GM19025 (cell line): ENCODE data around the gene OPCML.
A peak's percentile ranks its signal among the peaks of the same experiment; 100 is the strongest.

Experiments
- ATAC-seq: cut with Tn5 transposase; IDR thresholded peaks from one replicate; pipeline ENCODE4 v1.9.1; 2021; ENCODE audit warnings: mild to moderate bottlenecking, low read depth, moderate library complexity; ENCODE audit not compliant: unreplicated experiment

Gene OPCML

DNA sequence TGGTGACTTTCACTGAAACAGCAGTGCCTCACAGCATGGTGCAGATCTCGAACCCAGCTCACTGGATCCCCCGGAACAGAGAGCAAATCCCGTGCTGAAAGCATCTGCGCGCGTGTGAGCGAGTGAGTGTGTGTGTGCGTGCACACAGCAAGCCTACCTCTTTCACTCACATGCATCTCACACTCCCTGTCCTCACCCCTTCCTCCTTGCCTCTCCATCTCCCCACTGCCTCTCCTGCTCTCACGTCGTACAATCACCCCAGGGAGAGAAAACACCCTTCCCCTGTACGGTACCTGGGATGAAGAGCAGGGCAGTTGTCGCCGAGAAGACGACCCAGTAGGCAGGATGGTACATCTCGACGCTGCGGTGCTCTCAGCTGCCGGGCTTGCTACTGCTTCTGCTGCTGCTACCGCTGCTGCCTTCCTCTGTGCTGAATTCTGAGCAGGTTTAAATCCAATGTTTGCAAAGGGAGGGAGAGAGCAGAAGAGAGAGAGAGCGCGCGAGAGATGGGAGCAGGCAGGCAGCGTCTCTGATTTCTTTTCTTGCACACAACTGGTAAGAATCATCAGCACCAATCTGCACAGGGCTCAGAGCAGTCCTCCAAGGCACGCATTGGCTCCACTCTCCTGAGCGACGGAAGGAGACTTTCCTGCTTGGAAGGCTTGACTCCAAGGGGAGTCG lies at the start of gene OPCML:
OPCML (minus strand) TSS at position 531 of the 681 bp plus-strand sequence.
- no peak for ATAC-seq

DNA sequence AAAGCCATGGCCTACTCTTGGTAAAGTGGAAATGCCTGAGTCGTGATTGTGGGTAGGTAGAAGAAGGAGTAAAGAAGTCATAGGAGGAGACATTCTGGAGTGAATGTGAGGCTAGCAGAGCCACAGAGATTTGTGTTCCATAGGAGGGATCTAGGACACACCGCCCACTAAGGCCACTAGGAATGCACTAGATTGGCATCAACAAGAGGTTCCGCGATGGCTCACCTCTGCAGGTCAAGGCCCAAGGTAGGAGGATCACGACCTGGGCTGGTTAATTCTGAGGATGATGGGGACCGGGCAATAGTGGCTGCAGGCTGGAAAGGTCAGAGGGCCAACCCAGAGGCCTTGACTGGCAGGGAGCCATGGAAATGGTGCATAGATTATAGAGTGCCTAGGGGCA lies 48.8 kb upstream of the OPCML start:
- ATAC-seq = no peak

DNA sequence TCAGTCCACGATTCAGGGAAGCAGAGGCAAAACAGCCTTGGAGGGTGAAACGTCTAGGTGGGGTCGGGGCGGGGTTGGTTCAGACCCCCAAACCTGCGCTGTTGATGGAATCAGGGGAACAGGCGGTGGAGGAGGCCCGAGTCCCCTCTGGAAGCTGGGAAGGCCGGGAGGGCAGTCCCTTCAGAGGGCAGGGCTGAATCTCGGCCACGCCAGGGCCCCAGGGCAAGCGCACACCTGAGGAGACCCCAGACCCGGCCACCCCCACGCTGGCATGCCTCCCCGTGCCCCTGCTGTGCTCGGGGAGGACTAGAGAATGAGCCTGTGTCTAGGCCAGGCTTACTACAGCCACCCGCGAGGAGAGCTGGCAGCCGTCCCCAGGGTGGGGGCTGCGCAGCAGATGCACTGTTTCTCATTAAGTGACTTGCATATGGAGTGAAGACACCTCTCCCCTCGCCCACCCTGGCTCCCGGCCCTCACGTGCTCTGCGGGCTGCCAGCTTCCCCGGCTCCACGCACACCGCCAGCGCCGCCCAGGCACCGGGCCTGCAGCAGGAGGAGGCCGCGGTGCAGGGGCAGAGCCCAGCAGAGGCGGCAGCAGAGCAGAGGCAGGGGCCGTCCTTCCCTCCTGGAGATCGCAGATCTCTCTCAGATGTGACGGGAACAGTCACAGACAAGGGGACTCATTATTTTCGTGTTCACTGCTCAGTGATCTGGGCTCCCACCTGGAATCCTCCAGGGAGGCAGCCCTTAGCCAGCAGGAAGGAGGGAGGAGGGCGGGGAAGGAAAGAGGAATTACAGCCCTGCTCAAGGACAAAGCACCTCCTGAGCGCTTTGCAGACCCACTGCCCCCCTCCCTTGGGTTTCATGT lies 47.1 kb upstream of the OPCML start:
- ATAC-seq = no peak

DNA sequence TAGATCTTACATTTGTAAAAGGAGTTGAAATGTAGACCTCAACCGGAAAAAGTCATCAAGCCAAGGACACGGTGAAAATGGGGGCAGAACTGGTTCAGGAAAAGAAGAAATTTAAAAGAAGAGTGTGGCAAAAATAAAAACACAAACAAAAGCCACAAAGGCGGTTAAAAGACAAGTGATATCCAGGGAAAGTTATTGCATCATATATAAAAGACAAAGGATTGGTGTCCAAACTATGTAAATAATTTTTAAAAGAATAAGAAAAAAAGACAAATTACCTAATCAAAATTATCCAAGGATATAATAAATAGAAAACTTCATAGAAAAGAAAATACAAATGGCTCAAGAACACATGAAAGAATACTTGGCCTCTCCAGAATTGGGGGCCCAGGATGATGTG lies 45.1 kb upstream of the OPCML start:
- ATAC-seq = no peak

DNA sequence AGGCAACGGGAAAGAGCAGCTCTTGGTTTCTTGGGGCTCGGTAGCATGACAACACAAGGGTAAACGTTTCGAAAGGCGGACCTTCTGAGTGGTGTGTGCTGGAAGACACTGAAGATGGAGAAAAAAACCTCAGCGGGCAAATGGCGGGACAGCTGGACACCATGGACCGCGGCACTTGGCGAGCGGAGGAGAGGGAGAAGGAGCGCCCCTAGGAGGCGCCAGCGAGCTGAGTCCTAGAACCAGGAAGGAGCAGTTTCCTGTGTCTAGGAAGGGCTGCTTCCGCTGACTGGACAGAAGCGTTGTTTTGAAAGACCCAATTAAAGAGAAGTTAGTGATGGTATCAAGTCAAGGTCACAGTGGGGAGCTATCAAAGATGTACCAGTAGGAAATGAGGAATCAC lies 44.0 kb upstream of the OPCML start:
- no peak for ATAC-seq

DNA sequence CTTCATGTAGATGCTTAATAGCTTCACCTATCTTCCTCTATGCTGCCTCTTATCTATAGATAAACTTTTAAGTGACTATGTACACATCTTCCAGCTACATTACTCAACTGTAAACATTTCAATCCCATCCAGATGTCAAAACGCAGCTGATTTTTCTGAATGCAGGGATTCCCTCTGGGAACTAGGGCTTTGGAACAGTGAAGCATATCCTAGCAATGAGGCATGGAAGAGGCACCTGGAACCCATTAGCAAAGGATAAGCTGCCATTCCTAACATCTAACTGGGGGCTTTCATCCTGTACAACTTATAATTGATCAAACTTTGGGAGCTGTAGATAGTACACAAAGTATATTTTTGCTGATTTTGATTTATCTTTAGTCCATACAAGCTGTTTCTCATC lies 40.8 kb upstream of the OPCML start:
- no peak for ATAC-seq

DNA sequence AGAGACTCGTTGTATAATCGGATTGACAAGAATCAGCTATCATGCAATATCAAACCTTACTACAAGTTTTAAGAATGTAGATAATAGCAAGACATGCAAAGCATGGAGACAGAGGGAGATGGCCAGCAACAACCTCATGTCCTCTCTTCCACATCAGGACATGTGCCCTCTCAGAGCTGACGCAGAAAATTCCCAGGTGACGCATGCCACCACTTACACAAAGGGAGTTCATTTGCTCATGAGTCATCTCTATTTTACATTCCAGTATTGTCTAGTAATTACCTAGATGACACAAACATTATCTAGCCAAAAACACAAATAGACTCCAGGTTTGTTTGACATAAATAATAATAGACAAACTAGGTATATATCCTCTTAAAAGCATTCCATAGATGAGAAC lies 38.1 kb upstream of the OPCML start:
- ATAC-seq = no peak

DNA sequence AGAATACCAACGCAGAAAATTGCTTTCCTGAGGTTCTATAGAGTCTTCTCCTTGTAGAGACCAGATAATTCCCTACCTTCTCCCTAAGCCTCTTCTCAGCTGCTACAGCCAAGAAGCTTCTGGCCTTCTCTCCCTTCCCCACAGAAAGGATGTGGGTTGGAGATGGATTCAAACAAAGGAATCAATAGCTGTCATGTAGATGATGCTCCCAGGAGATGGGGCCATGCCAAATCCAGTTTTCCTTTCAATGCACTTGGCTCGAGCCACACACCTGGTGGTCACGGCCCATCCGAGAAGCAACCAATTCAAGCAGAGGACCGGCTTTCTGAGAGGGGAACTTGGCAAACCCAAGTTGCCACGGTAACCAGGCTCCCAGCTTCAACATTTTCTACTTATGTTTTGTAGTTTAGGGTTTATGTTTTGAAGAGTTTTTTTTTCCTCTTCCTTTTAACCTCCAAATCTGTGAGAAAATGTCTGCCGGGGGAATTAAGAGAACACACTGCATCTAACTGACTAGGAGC lies 31.3 kb upstream of the OPCML start:
- ATAC-seq = no peak

DNA sequence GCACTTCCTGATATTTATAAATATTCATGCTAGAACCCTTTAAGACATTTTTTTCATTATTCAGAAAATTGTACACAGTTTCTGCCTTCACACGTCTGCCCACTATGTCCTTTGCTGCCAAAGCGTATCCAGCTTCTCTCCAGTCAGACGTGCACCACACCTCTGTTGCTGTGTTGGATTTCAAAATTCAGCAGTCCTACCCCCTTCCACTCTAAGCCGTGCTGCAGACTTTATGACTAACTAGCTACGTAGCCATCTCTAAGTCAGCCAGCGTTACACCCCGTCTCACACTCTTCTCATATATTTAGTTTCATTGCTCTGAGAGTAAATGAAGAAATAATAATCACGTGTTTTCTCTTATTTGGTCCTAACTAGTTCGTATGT lies 28.2 kb upstream of the OPCML start:
- no peak for ATAC-seq

DNA sequence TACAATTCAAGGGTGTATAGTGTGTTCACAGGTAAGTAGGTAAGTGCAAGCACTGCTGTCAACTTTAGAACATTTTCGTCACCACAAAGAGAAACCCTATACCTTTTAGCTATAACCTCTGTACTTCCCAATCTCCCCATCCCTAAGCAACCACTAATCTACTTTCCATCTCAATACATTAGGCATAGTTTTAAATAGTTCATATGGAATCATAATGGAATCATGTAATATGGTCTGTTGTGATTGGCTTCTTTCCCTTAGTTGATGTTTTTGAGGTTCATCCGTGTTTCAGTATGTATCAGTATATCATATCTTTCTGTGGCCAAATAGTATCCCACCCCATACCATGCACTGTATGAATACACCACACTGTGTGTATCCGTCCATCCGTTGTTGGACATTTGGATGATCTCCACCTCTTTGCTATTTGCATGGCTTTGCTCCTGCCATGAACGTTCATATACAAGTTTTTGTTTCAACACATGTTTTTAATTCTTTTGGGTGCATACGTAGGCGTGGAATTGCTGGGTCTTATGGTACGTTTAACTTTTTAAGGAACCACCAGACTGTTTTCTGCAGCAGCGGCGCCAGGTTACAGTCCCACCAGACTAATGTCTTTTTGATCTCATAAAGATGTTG lies 27.7 kb upstream of the OPCML start:
- no peak for ATAC-seq

DNA sequence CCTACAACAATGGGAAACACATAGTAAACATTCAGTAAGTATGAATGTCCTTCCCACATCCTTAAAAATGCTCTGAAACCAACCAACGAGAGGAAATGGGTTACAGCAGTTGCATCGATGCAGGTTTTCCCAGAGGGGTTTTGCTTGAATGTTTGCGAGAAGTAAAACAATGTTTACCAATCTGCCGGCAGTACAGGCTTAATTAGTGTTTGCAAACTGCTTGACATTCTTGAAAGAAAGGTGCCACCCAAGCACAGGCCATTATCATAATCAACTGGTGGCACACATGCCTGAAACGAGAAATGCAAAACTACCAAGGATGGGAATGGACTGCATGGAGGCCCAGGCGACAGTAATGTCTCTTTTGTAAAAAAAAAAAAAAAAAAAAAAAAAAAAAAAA lies 27.1 kb upstream of the OPCML start:
- ATAC-seq = no peak

DNA sequence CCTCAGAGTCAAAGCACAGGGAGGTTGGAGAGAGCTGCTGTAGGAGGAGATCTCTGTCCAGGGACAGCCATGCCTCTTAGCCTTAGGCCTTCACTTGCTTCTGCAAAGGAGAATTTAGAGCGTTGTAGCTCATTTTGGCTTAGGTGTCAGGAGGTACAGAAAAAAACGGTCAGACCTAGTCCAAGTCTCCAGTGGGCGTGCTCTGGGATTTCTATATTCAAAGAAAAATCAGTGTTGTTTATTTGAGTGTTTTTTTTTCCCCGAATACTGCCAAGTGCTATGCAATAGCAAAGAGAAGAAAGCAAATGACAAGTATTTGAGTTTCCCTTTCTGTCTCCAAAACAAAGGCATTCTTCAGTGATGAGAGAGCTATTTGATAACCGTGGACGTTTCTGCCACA lies 22.7 kb upstream of the OPCML start:
- no peak for ATAC-seq

DNA sequence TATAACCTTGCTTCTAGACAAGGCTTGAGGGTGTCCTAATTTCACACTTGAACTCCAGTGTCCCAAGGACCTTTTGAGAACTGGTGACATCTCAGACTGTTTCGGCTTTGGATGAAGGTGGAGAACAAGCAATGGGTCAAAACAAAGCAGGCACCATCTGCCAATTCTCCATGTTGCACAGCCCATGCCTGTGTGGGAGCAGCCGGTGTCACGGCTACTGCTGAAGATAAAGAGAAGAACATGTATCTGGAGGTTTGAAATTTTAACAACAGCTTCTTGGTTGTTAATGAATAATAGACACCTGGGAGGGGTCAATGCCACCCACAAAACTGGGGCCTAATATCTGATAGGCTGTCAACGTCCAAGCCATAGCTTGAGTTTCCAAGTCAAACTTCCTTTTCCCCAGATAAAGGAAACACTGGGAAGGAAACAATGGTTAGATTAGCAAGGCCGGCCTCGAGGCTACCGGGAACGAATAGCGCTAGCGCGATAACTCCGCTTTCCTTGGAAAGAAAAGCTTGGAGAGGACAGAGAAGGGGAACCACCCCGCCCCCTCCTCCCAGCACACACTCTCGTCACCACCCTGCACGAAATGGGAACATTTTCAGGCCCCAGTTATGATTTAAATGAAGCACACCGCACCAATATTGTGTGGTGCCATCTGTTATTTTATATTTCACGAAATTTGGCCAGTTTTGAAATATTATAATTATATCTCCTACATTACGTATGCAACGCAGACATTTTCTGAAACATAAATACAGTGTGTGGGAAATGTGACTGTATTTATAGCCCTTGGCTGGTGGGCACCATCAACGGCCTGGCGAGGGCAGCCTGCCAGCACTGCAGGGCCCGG lies 21.8 kb upstream of the OPCML start:
- no peak for ATAC-seq

DNA sequence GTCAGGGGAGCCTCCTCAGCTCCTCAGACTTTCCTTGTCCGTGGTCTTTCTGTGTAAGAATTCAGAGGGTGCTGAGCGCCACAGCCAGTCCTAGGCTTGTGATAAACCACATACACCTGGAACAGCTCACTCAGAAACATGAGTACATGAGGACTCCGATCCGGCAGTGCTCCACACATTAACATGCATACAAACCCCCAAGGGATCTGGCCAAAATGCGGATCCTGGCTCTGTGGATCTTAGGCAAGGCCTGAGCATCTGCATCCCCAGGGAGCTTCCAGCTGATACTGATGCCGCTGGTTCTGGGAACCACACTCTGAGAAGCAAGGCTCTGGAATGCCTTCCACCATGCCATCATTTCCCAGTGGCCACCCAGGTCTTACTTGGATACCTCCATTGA lies 20.6 kb upstream of the OPCML start:
- ATAC-seq = no peak

DNA sequence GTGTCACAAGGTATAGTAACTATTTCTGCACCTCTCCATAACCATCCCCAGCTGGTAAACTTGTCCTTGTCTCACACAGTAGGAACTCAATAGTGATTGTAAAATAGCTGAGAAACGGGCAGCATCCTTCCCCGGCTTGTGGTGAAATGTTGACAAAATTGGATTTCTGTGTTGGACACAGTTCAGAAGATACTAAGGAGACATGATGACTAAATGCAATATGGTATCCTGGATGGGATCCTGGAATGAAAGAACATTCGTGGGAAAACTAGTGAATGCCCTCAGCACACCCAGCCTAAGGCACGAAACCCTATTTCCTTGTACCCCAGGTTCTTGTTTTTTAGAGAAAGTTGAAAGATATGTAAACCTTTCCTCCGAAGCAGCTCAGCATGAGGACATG lies 18.8 kb upstream of the OPCML start:
- no peak for ATAC-seq

DNA sequence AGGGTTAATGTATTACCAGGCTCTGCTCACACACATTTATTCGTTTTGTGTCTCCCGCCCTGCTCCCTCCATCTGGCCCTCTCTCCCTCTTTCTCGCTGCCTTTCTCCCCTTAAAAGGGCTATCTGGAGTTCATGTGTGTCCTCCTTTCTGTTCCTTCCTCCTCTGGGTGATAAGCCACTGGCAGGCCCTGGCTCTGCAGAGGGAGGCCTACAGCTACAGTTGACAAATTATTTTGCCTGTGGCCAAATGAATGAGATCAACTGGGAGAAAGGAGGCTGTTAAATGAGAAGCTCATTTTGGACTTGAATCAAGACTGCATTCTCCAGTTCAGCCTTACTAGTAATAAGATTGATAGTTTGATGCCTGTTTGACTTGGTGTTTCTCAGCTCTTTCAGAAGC lies 17.5 kb upstream of the OPCML start:
- ATAC-seq = no peak

DNA sequence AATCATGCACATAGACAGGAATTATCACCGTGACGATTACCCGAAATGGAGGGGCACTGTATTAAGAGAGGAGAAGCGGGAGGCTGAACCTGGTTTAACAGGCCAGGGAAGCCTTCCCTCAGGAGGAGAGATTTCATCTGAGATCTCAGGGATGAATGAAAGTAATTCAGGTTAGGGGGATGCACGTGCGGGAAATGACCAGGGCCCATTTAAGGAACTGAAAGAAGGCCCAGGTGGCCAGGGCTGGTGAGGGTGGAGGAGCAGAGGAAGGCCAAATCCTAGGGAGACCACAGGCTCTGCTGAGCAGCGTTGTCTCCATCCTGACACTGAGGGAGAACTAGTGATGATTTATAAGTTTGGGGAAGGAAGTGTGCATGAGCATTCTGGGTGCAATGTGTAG lies 16.3 kb upstream of the OPCML start:
- ATAC-seq = no peak

DNA sequence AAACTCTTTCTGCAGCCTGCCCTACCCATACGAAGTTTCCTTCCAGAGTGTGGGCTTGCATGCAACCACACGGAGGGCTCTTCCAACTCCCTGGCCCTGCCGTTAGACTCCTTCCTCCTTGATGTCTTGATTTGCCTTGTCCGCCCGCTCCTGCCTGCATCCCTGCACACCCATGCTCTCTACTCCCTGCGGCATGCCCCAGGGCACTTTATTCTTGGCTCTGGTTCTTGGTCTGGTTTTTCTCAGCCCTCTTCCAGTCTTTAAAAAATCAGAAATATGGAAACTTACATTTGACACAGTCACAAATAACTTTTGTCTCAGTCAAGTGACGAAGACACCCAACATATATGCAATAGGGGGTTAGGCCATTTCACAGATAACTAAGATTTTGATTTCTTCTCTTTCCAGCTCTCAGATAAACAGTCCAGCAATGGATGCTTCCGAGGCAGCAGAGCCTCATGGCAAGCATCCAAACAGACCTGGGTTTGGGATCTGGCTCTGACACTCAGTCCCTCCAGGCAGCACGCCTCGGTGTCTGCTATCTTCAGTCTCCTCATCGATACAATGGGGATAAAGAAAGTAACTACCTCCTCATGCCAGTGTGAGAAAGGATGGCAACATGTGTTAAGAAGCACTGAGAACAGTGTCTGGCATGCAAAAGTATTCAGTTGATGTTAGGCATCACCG lies 15.7 kb upstream of the OPCML start:
- no peak for ATAC-seq

DNA sequence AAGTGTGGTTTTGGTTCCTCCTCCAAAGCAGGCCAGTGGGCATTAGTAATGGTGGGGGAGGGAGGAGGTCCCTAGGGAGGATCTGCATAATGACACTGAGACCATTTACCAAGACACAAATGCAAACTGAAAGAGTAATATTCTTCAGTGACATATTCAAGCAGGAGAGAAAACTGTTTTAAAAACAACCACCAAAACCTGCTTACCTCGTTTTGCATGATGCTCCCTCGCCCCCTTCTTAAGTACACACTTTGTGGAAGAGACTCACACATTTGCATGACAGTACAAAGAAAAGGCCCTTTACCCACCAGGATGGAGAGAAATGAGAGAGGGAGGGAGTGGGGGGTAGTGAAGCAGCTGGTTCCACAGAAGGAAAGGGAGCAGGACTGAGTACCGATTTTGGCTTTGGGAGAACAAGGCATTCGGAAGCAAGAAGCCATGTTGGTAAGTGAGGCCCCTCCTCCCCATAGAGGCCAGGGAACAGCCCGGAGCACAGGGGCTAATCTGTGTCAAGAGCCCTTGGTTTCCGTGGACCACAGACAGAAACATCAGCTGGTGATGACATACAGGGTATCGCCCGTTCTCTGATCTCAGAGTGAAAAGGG lies 13.0 kb upstream of the OPCML start:
- ATAC-seq = peak; percentile 73

DNA sequence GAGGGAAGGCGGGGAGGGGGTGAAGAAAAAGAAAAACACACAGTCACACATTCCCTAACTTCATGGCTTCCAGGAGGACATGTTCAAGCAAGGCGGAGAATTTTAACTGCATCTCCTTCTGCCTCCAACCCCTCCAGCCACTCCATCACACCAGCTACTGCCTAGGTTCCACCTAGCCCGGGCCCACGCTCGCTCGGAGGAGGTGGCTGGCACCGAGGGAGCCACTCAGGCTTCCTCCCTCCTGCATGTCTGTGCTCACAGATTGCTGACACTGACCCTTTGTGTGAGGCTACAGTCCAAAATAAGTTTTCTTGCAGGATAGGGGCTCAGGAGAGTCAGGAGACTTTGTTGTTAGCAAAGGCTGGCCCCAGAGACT lies 9.4 kb upstream of the OPCML start:
- ATAC-seq = no peak
